Left kidney (tissue), 8 donors: ENCODE data around the gene OR2V1. TPM values are rescaled to one million over a fixed set of nuclear protein-coding genes. Genes with fewer than 3 reads are reported as not detected.
"Not testable (repeated sequence)": the region's sequence is repeated elsewhere in the genome, so short reads cannot be mapped to it uniquely, and the experiment has no call there.

Experiments used
- DNase-seq: peaks from one replicate; pipeline ENCODE4 v3.0.0-alpha.2; 2013
- long read RNA-seq, 8 donors: transcript quantifications; one replicate each; lab custom pipeline, GENCODE V29; 2026
- polyA plus RNA-seq: library from polyadenylated mRNA; unstranded; fragments of 120-200 nt; gene quantifications from one replicate; pipeline ENCODE4 v1.2.1, GENCODE V29; 2013; ENCODE audit not compliant: insufficient read length

Gene OR2V1, protein sequence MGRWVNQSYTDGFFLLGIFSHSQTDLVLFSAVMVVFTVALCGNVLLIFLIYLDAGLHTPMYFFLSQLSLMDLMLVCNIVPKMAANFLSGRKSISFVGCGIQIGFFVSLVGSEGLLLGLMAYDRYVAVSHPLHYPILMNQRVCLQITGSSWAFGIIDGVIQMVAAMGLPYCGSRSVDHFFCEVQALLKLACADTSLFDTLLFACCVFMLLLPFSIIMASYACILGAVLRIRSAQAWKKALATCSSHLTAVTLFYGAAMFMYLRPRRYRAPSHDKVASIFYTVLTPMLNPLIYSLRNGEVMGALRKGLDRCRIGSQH
- not detected for polyA plus RNA-seq
- long read RNA-seq, donor 1: 0 reads
- long read RNA-seq, donor 2: 0 reads
- long read RNA-seq, donor 3: 0 reads
- long read RNA-seq, donor 4: 0 reads
- long read RNA-seq, donor 5: 0 reads
- long read RNA-seq, donor 6: 0 reads
- long read RNA-seq, donor 7: 0 reads
- long read RNA-seq, donor 8: 0 reads

DNA sequence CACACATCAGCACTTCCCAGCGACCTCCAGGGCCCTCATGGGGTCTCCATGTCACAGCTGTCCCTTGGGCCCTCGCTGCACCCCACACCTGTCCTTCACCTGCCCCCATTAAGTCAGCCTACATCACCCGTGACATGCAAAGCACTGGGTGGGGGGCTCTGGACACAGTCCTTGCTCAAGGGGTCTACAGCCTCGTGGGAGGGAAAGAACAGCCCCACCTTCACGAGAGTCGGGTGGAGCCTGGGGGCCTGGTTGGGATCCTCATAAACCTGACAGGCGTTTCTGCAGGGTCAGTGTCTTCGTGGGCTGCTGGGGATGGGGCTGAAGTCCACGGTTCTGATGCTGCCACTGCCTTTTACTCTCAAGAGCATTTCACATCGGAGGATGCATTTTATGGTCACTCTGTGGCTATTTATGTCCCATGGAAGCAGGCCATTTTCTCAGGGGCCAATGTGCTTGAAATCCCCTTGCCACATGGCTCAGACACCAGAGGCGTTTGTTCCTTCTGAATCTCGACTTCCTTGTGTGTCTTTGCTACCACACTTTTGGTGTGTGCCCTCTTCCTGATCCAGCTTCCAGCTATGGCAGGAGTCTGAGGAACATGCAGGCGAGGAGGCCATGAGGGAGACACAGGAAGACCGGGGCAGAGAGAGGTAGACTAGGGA is at the start of gene OR2V1:
Gene OR2V1 (minus strand): TSS at position 338 of the 665 bp plus-strand sequence. CDS start 5,865 bp downstream, outside the sequence.
- no peak for DNase-seq

DNA sequence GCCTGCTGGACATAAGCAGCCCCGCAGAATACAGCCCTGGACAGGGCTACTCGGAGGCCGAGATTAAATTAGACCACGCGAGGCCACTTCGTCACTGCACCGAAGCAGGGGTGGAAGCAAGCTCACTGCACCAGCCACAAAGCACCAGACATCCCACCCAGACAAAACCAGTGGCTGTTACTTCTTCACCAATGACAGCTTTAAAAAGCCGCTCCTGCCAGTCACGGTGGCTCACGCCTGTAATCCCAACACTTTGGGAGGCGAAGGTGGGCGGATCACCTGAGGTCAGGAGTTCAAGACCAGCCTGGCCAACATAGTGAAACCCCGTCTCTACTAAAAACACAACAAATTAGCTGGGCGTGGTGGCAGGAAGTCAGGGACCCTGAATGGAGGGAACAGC is 46.6 kb upstream of the OR2V1 start:
- not testable (repeated sequence) for DNase-seq

- DNase-seq: no peak
These were observed 45.4 kb upstream of the OR2V1 start for GRCh38 chr5:181176254-181176952.

DNA sequence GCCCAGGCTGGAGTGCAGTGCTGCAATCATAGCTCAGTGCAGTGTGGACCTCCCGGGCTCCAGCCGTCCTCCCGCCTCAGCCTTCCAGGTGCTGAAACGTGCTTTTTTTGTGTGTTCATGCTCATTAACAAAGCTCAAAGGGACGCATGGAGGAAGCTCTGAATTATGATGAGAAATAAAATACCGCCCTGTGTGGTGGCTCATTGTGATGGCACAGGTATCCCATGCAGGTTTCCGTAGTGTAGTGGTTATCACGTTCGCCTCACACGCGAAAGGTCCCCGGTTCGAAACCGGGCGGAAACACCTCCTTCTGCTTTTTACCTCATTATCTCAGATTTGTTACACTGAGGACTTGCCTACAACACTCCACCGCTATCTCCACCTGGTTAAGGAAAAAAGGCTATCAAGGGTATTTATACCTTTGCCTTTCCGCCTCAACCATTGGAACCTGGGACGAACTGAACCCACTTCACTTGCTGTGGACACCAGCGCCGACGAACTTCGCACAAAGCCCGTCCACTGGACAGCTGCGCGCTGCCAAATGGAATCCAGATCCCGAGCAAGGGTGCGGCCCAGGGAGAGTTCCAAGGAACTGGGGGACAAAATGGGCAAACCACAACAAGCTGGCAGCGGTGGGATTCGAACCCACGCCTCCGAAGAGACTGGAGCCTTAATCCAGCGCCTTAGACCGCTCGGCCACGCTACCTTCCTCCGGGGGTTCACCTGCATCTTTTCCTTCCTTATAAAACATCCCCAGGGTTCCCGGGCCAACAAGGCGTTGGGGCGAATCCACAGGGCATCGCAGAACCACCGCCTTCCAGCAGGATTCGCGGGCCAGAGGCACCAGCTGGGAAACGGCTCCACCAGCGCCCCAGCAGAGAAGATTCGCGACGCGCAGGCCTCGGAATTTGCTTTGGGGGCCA is 42.7 kb upstream of the OR2V1 start:
- DNase-seq: no peak

DNA sequence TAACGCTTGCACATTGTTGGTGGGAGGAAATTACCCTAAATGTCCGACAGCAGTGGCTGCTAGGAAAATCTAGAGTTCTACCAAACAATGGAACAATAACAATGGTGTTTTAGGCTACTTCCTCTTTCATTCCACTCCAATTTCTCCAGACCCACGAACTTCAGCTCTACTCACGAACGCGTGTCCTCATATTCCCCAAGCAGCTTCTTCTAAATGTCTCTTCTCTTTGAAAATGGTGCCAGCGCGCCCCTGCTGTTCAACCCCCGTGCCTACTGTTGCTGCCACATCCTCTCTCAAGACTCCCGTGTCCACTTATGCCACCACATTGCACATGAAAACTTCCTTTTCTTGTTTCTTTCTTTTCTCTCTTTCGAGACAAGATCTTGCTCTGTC is 42.1 kb upstream of the OR2V1 start:
- no peak for DNase-seq

DNA sequence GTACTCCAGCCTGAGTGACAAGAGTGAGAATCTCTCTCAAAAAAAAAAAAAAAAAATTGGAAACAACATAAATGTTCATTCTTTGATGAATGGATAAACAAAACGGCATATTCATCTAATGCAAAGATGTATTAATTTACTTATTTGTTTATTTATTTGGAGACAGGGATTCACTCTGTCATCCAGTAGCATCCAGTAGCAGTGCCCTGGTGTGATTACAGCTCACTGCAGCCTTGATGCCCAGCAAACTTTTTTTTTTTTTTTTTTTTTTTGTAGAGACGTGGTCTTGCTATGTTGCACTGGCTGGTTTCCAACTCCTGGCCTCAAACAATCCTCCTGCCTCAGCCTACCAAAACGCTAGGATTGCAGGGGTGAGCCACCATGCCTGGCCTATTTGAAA is 40.8 kb upstream of the OR2V1 start:
- DNase-seq: no peak

DNA sequence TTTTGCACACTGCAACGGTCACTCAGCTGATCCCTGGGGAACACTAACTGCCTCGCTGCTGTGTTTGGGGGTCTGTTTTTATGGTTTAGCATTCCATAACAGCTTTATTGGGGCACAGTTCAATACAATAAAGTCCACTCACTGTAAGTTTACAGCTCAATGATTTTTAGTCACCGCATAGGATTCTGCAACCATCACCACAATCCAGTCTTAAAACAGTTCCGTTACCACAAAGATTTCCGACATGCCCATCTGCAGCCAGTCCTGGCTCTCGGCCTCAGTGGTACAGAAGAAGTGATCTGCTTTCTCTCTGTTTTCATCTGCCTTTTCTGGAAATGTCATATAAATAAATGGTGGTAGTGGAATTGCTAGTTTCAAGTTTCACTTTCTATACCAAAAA is 40.0 kb upstream of the OR2V1 start:
- no peak for DNase-seq

GRCh38 chr5:181170237-181170825 is 39.4 kb upstream of the OR2V1 start:
- no peak for DNase-seq

- not testable (repeated sequence) for DNase-seq
These were observed 38.7 kb upstream of the OR2V1 start for GRCh38 chr5:181169459-181170236.

GRCh38 chr5:181168595-181169118 is 37.7 kb upstream of the OR2V1 start:
- DNase-seq: no peak

DNA sequence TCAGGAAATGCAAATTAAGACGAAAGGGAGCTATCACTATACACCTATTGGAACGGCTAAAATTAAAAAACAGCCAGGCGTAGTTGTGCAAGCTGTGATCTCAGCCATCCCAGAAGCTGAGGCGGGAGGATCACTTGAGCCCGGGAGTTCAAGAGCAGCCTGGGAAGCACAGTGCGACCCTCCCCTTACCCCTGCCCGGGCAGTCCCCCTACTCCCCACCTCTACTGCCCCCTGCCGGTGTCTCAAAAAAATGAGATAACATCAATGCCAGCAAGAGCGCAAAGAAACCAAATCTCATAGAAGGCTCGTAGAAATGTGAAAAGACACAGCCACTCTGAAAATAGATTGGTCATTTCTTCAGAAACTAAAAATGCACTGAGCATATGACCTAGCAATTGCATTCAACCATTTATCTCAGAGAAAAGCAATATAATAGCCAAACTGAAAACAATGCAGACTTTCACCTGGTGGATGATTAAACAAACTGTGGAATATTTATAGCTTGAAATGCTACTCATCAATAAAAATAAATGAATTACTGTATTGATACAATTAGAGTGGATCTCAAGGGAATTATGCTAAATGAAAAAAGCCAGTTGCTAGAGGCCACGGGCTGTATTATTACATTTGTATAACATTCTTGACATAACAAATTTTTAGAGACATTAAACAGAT is 37.0 kb upstream of the OR2V1 start:
- no peak for DNase-seq

DNA sequence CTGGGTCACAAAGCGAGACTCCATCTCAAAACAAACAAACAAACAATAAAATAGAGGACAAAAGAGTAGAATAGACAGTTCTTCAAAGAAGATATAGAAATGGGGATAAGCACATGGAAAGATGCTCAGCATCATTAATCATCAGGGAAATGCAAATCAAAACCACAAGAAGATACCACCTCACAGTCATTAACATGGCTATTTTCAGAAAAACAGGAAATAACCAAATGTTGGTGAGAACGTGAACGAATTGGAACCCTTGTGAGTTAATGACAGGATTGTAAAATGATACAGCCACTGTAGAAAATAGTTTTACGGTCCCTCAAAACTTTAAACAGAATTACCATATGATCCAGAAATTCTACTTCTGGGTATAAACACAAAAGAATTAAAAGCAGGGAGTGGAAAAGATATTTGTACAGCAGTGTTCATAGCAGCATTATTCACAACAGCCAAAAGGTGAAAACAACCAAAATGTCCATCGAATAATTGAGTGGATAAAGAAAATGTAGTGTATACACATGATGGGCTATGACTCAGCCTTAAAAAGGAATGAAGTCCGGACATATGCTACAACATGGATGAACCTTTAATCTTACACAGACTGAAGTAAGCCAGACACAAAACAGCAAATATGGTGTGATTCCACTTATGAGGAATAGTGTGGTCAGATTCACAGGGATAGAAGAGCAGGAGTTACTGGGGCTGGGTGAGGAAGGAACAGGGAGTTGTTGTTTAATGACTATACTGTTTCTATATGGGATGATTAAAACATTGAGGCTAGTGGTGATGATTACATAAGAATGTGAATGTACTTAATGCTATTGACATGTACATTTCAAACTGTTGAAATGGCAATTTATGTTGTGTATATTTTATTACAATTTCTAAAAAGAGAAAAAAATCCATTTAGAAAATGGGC is 36.1 kb upstream of the OR2V1 start:
- no peak for DNase-seq

DNA sequence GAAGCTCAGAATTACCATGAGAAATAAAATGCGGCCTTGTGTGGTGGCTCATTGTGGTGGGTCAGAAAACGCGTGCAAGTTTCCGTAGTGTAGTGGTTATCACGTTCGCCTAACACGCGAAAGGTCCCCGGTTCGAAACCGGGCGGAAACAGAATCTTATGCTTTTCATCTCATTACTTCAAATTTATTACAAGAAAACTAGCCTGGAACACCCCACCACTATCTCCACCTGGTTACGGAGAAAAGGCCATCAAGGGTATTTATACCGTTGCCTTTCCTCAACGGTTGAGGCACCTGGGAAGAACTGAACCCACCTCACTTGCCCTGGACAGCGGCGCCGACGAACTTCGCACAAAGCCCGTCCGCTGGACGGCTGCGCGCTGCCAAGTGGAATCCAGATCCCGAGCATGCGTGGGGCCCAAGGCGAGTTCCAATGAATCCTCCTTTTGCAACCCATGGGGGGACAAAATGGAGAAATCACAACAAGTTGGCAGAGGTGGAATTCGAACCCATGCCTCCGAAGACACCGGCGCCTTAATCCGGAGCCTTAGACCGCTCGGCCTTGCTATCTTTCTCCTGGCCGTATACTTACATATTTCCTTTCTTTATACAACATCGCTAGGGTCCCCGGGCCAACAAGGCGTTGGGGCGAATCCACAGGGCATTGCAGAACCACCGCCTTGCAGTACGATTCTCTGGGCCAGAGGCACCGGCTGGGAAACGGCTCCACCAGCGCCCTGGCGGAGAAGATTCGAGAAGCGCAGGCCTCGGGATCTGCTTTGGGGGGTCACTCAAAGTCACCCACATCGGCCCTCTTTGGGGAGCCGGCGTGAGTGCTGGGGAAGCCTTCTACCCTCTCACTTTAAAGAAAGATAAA is 33.3 kb upstream of the OR2V1 start:
- no peak for DNase-seq

GRCh38 chr5:181163487-181164075 is 32.6 kb upstream of the OR2V1 start:
- no peak for DNase-seq

DNA sequence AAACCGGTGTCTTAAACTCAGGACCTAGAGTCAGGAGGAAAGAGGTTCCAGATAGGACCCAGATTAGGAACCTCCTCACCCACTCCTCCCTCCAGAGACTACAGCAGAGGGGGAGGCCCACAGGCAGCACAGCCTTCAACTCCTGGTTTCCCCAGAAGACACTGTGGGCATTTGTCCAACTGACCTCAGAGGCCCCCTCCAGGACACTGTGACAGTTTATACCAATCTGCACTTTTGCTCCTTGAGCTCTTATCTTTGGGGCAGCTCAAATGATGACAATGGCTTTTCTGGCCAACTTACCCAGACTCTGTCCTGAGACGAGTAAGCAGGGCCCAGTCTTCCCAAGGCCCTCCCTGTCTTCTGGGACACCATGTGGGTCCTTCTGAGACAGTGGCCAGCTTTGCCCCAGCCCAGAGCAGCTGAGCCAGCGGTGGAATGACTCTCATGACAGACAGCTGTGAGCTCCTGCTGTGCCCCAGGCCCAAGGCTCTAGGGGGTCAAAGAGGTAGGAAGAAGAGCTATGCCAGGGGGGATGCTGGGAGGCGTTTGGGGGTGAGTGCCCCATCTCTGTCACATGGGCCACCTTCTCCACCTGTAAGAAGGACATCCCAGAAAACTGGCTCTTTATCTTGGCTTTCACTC is 30.7 kb upstream of the OR2V1 start:
- no peak for DNase-seq

- not testable (repeated sequence) for DNase-seq
These were observed 30.0 kb upstream of the OR2V1 start for GRCh38 chr5:181160755-181161533.
